Peyer's patch (tissue), 4 donors: ENCODE measurements around the gene GIGYF2. TPM values are rescaled to one million over a fixed set of nuclear protein-coding genes. Genes with fewer than 3 reads are reported as not detected.

ENCODE experiments used
- DNase-seq, 3 donors: peaks; one replicate each; pipeline ENCODE4 v3.0.0-alpha.2; 2017 to 2019
- H3K27ac ChIP-seq, 4 donors: fragments of 200-600 bp; sonication (generic); one replicate each; pipeline ENCODE4 v1.5.1; 2016 to 2019
- H3K27me3 ChIP-seq, 2 donors: fragments of 200-600 bp; sonication (generic); one replicate each; pipeline ENCODE4 v1.5.1; 2019
- H3K36me3 ChIP-seq, 3 donors: fragments of 200-600 bp; sonication (generic); one replicate each; pipeline ENCODE4 v1.5.1; 2016 to 2019
- H3K4me1 ChIP-seq, 4 donors: fragments of 200-600 bp; sonication (generic); one replicate each; pipeline ENCODE4 v1.5.1; 2016 to 2019
- H3K4me3 ChIP-seq, 4 donors: fragments of 200-600 bp; sonication (generic); 1 replicate in 3 of 4; 2 replicates in 1 of 4; pipeline ENCODE4 v1.5.1; 2016 to 2019; ENCODE audit warnings: mild to moderate bottlenecking in 1 of 4
- H3K9me3 ChIP-seq, 4 donors: fragments of 200-600 bp; sonication (generic); one replicate each; pipeline ENCODE4 v1.5.1; 2016 to 2019; ENCODE audit warnings: mild to moderate bottlenecking in 1 of 4
- POLR2A ChIP-seq, 2 donors: fragments of 450-650 bp; IDR thresholded peaks; one replicate each; pipeline ENCODE4 v1.5.1; 2017; ENCODE audit warnings: antibody characterized with exemption in 2 of 2, mild to moderate bottlenecking in 2 of 2, moderate library complexity in 2 of 2
- total RNA-seq, 4 donors: library from RNA; depleted of rRNA; stranded (reverse); fragments of >200 nt; gene quantifications; one replicate each; pipeline ENCODE4 v1.1.0, GENCODE V29; 2016
- TF ChIP-seq, protein P1 (sequence below), 6 experiments: fragments of 450-650 bp in 4 of 6; fragments of 200-600 bp in 2 of 6; sonication (generic) in 1 of 6; IDR thresholded peaks; one replicate each; pipeline ENCODE4 v1.5.1; 2017 to 2019; ENCODE audit warnings: antibody characterized with exemption in 6 of 6, mild to moderate bottlenecking in 3 of 6, moderate library complexity in 1 of 6

GIGYF2 gene
- total RNA-seq, 4 donors from 2014 or later: 82.5 to 126 (median 90.1) TPM

DNA sequence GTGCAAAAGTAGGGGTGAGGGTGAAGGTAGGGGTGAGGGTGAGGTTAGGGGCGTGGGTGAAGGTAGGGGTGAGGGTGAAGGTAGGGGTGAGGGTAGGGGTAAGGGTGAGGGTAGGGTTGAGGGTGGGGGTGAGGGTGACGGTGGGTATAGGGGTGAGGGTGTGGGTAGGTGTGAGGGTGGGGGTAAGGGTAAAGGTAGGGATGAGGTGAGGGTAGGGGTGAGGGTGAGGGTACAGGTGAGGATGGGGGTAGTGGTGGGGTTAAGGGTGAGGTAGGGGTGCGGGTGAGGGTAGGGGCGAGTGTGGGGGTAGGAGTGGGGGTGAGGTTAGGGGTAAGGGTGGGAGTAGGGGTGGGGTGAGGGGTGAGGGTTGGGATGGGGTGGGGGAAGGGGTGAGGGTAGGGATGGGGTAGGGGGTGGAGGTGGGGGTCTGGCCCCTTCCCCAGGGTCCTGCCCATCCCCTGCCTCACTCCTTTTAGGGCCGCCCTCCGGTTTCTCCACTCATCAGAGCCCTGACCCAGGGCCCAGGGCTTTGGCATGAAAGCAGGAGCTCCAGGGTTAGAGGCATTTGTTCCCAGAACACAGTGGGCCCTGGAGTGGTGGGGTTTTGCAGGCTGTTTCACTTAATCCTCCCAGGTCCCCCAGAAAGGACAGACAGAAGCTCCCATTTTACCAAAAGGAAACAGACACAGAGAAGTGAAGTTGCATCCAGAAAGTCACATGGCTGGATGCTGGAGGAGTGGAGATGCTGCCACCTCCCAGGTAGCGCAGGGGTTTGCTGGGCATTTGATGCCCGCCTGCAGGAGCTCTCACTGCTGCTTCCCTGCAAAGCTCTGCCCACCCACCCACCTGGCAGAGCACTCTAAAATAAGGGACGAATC lies 199.8 kb downstream of the GIGYF2 start:
- H3K36me3 ChIP-seq: peaks cover 0 to 19% (median 0%) of the 10 kb centered on the region in 3 donors
- H3K4me3 ChIP-seq: no peak overlapping the region
- DNase-seq: no peak
- no peaks in the 10 kb centered on the region for H3K27me3 ChIP-seq
- TF ChIP-seq, protein P1, sequence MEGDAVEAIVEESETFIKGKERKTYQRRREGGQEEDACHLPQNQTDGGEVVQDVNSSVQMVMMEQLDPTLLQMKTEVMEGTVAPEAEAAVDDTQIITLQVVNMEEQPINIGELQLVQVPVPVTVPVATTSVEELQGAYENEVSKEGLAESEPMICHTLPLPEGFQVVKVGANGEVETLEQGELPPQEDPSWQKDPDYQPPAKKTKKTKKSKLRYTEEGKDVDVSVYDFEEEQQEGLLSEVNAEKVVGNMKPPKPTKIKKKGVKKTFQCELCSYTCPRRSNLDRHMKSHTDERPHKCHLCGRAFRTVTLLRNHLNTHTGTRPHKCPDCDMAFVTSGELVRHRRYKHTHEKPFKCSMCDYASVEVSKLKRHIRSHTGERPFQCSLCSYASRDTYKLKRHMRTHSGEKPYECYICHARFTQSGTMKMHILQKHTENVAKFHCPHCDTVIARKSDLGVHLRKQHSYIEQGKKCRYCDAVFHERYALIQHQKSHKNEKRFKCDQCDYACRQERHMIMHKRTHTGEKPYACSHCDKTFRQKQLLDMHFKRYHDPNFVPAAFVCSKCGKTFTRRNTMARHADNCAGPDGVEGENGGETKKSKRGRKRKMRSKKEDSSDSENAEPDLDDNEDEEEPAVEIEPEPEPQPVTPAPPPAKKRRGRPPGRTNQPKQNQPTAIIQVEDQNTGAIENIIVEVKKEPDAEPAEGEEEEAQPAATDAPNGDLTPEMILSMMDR (IDR thresholded peaks at IDR 0.05): no peak
- no peak for TF ChIP-seq POLR2A (IDR thresholded peaks at IDR 0.05)
- H3K27ac ChIP-seq: no peak overlapping the region
- no peaks in the 10 kb centered on the region for H3K4me1 ChIP-seq
- no peaks in the 10 kb centered on the region for H3K9me3 ChIP-seq

DNA sequence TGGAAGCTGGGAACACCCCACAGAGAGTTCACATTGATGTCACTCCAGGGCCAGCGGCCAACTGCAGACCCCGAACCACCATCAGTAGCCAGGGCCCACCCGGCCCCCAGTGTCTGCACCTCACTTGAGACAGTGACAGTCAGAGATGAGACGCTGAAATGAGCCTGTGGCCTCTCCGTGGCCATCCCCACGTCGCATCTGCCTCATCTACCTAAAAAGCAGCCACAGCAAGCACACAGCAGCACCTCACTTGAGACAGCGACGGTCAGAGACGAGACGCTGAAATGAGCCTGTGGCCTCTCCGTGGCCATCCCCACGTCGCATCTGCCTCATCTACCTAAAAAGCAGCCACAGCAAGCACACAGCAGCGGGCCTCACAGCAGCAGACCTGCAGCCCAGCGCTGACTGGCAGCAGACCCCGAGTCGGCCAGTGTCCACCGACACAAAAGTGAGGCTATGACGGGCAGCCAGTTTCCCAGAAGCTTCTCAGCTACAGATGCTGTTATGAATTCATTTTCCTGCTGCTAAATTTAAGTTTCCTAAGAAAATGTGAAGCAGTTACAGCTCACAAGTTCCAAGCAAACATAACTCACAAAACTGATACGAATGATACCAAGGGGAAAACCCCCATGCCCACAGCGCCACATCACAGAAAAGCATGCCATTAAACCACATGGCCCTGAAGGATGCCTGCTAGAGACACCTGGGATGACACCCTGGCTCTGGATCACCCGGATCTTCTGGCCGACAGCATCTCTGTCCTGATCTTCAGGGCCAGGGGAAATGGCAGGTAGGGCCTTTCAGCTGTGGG lies 200.7 kb downstream of the GIGYF2 start:
- no peak overlapping the region for H3K4me3 ChIP-seq
- no peaks in the 10 kb centered on the region for H3K27me3 ChIP-seq
- no peak for DNase-seq
- no peaks in the 10 kb centered on the region for H3K9me3 ChIP-seq
- no peak for TF ChIP-seq POLR2A (IDR thresholded peaks at IDR 0.05)
- TF ChIP-seq, protein P1 (IDR thresholded peaks at IDR 0.05): no peak
- no peak overlapping the region for H3K27ac ChIP-seq
- no peaks in the 10 kb centered on the region for H3K4me1 ChIP-seq
- H3K36me3 ChIP-seq: peaks cover 0 to 11% (median 0%) of the 10 kb centered on the region in 3 donors

DNA sequence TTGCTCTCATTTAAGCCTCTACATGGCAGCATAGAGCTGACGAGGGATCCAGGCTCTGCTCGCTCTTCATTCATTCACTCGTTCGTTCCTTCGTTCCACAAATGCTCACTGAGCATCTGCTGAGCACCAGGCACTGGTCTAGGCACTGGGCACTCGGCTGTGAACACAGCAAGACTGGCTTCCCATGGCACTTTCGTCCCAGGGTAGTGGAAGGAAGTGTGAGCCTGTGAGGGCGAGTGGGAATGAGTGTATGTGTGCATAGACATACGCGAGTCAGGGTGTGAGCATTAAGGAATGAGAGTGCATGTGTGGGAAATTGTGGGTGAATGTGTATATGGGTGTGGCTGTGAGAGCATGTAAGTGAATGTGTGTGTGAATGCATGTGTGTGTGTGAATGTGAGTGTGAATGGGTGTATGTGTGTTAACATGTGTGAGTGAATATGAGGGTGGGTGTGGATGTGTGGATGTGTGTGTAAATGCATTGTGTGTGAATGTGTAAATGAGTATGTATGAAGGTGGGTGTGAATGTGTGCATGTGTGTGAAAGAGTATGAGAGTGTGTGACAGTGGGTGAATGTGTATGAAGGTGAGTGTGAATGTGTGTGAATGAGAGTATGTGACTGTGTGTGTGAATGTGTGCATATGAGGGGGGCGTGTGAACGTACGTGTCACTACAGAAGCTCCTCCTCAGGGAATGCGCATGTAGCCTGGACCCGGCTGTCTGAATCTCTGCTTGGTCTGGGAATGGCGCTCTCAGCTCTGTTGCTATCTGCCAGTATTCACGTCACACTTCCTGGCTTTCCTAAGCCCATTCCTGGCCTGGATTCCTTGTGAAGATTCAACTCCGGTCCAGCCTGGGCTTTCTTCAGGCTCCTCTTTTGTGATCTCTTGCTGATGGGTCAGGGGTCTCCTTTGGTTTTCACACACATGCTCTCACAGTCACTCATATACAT lies 201.7 kb downstream of the GIGYF2 start:
- Histone ChIP-seq H3K4me3 (no peak overlapping the region), H3K27me3 (no peaks in the 10 kb centered on the region), H3K4me1 (no peaks in the 10 kb centered on the region), H3K36me3 (peaks cover 0 to 3% (median 0%) of the 10 kb centered on the region in 3 donors), H3K27ac (no peak overlapping the region), H3K9me3 (no peaks in the 10 kb centered on the region)
- no peak for DNase-seq
- no peak for TF ChIP-seq POLR2A (IDR thresholded peaks at IDR 0.05)
- TF ChIP-seq, protein P1 (IDR thresholded peaks at IDR 0.05): no peak

DNA sequence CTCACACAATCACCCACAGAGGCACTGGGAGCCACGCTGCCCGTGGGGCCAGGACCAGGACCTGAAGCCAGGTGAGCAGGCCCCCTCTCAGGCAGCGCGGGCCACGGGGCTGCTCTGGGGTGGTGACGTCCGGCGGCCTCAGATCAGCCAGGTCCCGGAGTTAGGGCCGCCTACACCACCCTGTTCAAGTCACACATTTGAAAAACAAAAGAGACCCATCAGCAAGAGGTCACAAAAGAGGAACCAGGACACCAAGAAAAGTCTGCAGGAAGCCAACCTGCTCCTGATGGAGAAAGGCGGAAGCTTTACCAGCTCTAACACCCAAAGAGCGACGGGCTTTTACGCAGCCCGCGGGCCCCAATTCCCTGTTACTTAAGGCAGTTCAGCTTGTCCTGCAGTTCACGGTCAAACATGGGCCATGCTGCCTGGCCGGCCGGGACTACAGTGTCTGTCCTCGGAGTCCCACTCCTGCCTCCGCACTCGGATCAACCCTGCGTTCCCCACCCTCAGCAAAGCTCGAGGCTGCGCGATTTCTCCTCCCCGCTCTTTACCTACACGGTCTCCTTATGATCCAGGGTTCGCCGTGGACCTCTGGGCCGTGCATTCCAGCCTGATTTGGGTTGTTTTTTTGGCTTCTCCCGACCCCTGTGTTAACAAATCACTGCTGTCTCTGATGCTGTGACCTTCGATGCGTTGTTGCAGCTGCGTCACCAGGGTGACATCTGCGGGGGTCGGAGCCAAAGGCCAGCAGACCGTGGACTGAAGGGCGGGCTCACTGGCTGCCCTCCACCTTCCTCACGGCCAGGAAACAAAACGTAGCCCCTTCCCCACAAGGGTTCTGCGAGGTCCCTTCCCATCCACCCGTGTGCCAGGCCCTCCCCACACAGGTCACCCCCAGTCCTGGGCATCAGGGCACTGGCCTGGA lies 203.9 kb downstream of the GIGYF2 start:
- Histone ChIP-seq H3K4me1 (no peaks in the 10 kb centered on the region), H3K36me3 (no peaks in the 10 kb centered on the region), H3K9me3 (no peaks in the 10 kb centered on the region), H3K4me3 (no peak overlapping the region), H3K27me3 (no peaks in the 10 kb centered on the region), H3K27ac (no peak overlapping the region)
- no peak for DNase-seq
- no peak for TF ChIP-seq POLR2A (IDR thresholded peaks at IDR 0.05)
- TF ChIP-seq, protein P1 (IDR thresholded peaks at IDR 0.05): no peak
